Thyroid gland (tissue), 4 donors: ENCODE data around the gene HHAT. TPM values are rescaled to one million over a fixed set of nuclear protein-coding genes. Genes with fewer than 3 reads are reported as not detected.

ENCODE experiments used
- DNase-seq, 2 donors: peaks; one replicate each; pipeline ENCODE4 v3.0.0-alpha.2; 2019
- H3K27ac ChIP-seq, 3 donors: fragments of 200-600 bp; sonication (generic); 1 replicate in 2 of 3; 2 replicates in 1 of 3; pipeline ENCODE4 v1.5.1; 2016 to 2019; ENCODE audit warnings: mild to moderate bottlenecking in 1 of 3, moderate library complexity in 1 of 3
- H3K27me3 ChIP-seq: fragments of 200-600 bp; sonication (generic); one replicate; pipeline ENCODE4 v1.5.1; 2019
- H3K36me3 ChIP-seq, 2 donors: fragments of 200-600 bp; sonication (generic); one replicate each; pipeline ENCODE4 v1.5.1; 2016 to 2019
- H3K4me1 ChIP-seq, 2 donors: fragments of 200-600 bp; sonication (generic); one replicate each; pipeline ENCODE4 v1.5.1; 2017 to 2019
- H3K4me3 ChIP-seq, 3 donors: fragments of 200-600 bp; sonication (generic); replicated peaks in 1 of 3; 1 replicate in 2 of 3; 2 replicates in 1 of 3; pipeline ENCODE4 v1.5.1; 2016; ENCODE audit warnings: mild to moderate bottlenecking in 1 of 3
- H3K9me3 ChIP-seq: fragments of 200-600 bp; sonication (generic); one replicate; pipeline ENCODE4 v1.5.1; 2017
- POLR2A ChIP-seq, 2 donors: fragments of 450-650 bp; IDR thresholded peaks; one replicate each; pipeline ENCODE4 v1.6.1; 2017; ENCODE audit warnings: antibody characterized with exemption in 2 of 2, mild to moderate bottlenecking in 2 of 2, moderate library complexity in 1 of 2
- WGBS, 2 donors: methylation state at CpG; one replicate each; pipeline ENCODE4 v1.1.5; 2017; 5-methylcytosine and 5-hydroxymethylcytosine counted together
- intact Hi-C: fragments of 100-400 bp; cut with DNase I; formaldehyde crosslinking; loops from one replicate; pipeline ENCODE4 v1.15.1; 2023
- total RNA-seq, 4 donors: library from RNA; depleted of rRNA; stranded (reverse); fragments of >200 nt; gene quantifications; one replicate each; pipeline ENCODE4 v1.2.3, GENCODE V29; 2016
- TF ChIP-seq, protein P1 (sequence below), 6 experiments: fragments of 200-600 bp in 3 of 6; fragments of 450-650 bp in 3 of 6; sonication (generic) in 3 of 6; IDR thresholded peaks; one replicate each; pipeline ENCODE4 v1.5.1; 2016 to 2019; ENCODE audit warnings: antibody characterized with exemption in 6 of 6, mild to moderate bottlenecking in 2 of 6, inconsistent platforms in 1 of 6, moderate library complexity in 1 of 6

The HHAT gene
- total RNA-seq, 4 donors from 2014 or later, result 7.9 to 15.9 (median 10.5) TPM

DNA sequence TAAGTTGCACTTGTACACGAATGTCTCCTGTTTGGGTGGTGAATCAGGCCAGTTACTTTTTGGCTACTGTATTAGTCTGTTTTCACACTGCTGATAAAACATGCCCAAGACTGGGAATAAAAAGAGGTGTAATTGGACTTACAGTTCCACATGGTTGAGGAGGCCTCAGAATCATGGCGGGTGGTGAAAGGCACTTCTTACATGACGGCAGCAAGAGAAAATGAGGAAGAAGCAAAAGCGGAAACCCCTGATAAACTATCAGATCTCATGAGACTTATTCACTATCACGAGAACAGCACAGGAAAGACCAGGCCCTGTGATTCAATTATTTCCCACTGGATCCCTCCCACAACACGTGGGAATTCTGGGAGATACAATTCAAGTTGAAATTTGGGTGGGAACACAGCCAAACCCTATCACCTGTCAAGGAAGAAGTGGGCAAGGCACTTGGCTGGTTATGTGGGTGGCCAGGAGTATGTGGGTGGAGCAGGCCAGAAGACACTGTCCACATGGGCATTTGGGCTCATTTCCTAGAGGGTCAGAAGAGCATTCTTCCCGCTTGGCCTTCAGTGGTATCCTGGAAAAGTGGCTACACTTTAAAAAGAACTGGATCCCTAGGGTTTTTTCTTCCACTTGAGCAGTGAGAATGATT lies 228.8 kb downstream of the HHAT start:
- Histone ChIP-seq H3K4me1 (peaks cover 3 to 6% of the 10 kb centered on the region in 2 donors), H3K36me3 (no peaks in the 10 kb centered on the region), H3K4me3 (no peak overlapping the region), H3K27me3 (no peaks in the 10 kb centered on the region), H3K27ac (no peak overlapping the region), H3K9me3 (no peaks in the 10 kb centered on the region)
- intact Hi-C loops, result no loop called here
- DNase-seq, result peak; percentile 4 to 6
- no peak for TF ChIP-seq POLR2A (IDR thresholded peaks at IDR 0.05)
- TF ChIP-seq, protein P1, sequence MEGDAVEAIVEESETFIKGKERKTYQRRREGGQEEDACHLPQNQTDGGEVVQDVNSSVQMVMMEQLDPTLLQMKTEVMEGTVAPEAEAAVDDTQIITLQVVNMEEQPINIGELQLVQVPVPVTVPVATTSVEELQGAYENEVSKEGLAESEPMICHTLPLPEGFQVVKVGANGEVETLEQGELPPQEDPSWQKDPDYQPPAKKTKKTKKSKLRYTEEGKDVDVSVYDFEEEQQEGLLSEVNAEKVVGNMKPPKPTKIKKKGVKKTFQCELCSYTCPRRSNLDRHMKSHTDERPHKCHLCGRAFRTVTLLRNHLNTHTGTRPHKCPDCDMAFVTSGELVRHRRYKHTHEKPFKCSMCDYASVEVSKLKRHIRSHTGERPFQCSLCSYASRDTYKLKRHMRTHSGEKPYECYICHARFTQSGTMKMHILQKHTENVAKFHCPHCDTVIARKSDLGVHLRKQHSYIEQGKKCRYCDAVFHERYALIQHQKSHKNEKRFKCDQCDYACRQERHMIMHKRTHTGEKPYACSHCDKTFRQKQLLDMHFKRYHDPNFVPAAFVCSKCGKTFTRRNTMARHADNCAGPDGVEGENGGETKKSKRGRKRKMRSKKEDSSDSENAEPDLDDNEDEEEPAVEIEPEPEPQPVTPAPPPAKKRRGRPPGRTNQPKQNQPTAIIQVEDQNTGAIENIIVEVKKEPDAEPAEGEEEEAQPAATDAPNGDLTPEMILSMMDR (IDR thresholded peaks at IDR 0.05), result no peak
- WGBS, 2 donors, result 88 to 90% methylated on average over 7 of the region's 7 CpGs

DNA sequence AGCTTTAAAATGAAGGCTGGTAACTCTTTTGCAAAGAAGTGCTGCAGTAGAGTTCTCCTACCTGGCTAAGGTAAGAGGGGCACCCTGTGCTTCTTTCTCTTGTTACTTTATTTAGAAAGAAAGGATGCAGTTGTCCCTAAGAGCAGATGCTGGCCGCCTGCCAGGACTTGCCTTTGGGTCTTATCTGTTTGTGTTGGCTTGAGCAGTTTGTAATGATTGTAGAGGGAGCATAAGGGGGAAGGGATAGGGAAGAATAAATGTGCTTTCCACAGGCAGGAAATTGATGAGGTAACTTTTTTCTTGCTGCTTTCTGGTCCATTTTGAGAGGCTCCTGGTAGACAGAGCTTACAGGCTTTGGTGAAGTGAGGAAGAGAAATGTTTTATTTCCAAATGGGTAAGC lies 229.6 kb downstream of the HHAT start:
- Histone ChIP-seq H3K27ac (no peak overlapping the region), H3K27me3 (no peaks in the 10 kb centered on the region), H3K36me3 (no peaks in the 10 kb centered on the region), H3K4me3 (no peak overlapping the region), H3K9me3 (no peaks in the 10 kb centered on the region), H3K4me1 (peaks cover 3 to 6% of the 10 kb centered on the region in 2 donors)
- intact Hi-C loops, result no loop called here
- 0 to 5% methylated on average over 1 of the region's 1 CpG for WGBS, 2 donors
- peak; percentile 85 to 89 for DNase-seq
- no peak for TF ChIP-seq POLR2A (IDR thresholded peaks at IDR 0.05)
- TF ChIP-seq, protein P1 (IDR thresholded peaks at IDR 0.05), result no peak

DNA sequence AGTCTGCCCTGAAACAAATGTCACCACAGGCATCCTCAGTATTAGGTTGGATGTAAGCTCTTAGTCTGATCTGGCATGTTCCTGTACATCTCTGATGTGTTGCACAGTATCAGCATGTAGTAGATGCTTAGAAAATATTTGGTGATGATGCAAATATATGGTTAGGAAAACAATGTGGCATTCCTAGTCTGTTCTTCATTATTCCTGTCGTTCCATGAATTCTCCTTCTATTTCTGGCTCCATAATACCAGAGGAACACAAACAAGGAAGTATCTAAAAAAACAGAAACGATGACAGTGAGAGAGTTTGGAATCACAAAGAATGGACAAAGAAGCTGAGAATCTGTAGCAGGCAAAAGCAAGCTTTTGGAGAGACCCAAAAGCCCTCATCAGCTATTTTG lies 236.6 kb downstream of the HHAT start:
- Histone ChIP-seq H3K9me3 (no peaks in the 10 kb centered on the region), H3K27ac (no peak overlapping the region), H3K27me3 (no peaks in the 10 kb centered on the region), H3K4me1 (no peaks in the 10 kb centered on the region), H3K4me3 (no peak overlapping the region), H3K36me3 (no peaks in the 10 kb centered on the region)
- 35 to 50% methylated on average over 2 of the region's 2 CpGs for WGBS, 2 donors
- intact Hi-C loops, result no loop called here
- DNase-seq, result no peak
- TF ChIP-seq, protein P1 (IDR thresholded peaks at IDR 0.05), result no peak
- no peak for TF ChIP-seq POLR2A (IDR thresholded peaks at IDR 0.05)

DNA sequence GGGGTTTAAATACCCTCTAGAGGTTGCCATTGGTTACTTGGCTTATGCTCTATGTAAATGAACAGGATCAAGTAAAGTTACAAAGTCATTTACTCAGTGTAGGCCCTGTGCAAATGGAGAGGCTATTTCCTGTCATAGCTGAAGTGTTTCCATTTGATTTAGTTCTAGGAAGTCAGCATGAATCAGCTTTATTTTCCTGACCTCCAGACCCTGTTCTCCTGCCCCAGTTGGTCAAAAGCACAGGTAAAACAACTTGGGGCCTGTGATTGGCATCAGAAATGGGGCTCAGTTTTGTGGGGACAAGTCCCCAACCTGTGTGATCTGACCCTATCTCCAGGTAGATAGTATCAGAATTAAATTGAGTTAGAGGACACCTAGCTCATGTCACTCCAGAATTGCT lies 239.9 kb downstream of the HHAT start:
- H3K9me3 ChIP-seq, result no peaks in the 10 kb centered on the region
- intact Hi-C loops, result no loop called here
- no peak for TF ChIP-seq POLR2A (IDR thresholded peaks at IDR 0.05)
- TF ChIP-seq, protein P1 (IDR thresholded peaks at IDR 0.05), result no peak
- no peaks in the 10 kb centered on the region for H3K27me3 ChIP-seq
- no peaks in the 10 kb centered on the region for H3K4me1 ChIP-seq
- DNase-seq, result peak in 1 of 2 donors; percentile 1
- H3K4me3 ChIP-seq, result no peak overlapping the region
- no peak overlapping the region for H3K27ac ChIP-seq
- H3K36me3 ChIP-seq, result no peaks in the 10 kb centered on the region

DNA sequence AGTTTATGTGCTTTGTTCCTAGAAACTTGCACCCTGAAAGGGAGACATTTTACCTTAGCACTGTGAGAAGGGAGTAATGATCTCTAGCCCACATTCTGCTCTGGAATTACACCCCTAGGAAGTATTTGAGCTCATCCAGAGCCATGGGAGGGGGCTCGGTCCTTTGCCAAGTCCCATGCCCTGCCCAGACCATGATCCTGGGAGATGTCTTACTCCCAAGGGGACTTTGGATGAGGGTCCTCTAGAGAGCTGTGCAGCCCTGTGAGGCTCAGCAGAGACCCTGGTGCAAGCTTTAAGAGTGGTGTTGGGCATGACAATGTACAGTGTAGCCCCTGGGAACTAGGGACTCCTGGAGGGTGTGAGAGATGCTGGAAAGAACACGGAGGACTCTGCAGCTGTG lies 241.4 kb downstream of the HHAT start:
- Histone ChIP-seq H3K9me3 (no peaks in the 10 kb centered on the region), H3K27ac (no peak overlapping the region), H3K27me3 (no peaks in the 10 kb centered on the region), H3K4me1 (no peaks in the 10 kb centered on the region), H3K36me3 (no peaks in the 10 kb centered on the region), H3K4me3 (no peak overlapping the region)
- 86 to 100% methylated on average over 1 to 2 of the region's 2 CpGs for WGBS, 2 donors
- intact Hi-C loops, result no loop called here
- DNase-seq, result no peak
- TF ChIP-seq, protein P1 (IDR thresholded peaks at IDR 0.05), result no peak
- TF ChIP-seq POLR2A (IDR thresholded peaks at IDR 0.05), result no peak
